ENCODE data around the gene FARP2. TPM values are rescaled to one million over a fixed set of nuclear protein-coding genes. Genes with fewer than 3 reads are reported as not detected.
"Not testable (repeated sequence)": the region's sequence is repeated elsewhere in the genome, so short reads cannot be mapped to it uniquely, and the experiment has no call there.

The FARP2 gene
- total RNA-seq, 2 experiments from 2014 or later, result 17.2 to 18.3 TPM

- Mint-ChIP-seq H3K4me1 (ENCODE audit: low read depth) (no peaks in the 10 kb centered on the region), H3K36me3 (ENCODE audit: low read depth) (peaks cover 78% of the 10 kb centered on the region), H3K9me3 (no peaks in the 10 kb centered on the region), H3K27me3 (no peaks in the 10 kb centered on the region), H3K27ac (no peak overlapping the region), H3K4me3 (no peak overlapping the region)
- Histone ChIP-seq H3K9me3 (ENCODE audit: control insufficient read depth in 1 of 2, insufficient read depth in 1 of 2, low read length in 2 of 2) (no peaks in the 10 kb centered on the region), H3K4me3 (ENCODE audit: low read length) (no peak overlapping the region), H3K36me3 (ENCODE audit: insufficient read depth, low read length) (peaks cover 21% of the 10 kb centered on the region), H3K27ac (ENCODE audit: low read depth in 1 of 2, low read length in 2 of 2) (no peak overlapping the region), H3K4me1 (ENCODE audit: insufficient read depth, low read length) (no peaks in the 10 kb centered on the region), H3K27me3 (ENCODE audit: control insufficient read depth in 1 of 2, insufficient read depth in 2 of 2, low read length in 2 of 2) (no peaks in the 10 kb centered on the region)
- ChIA-PET CTCF (no interaction called here), POLR2A (no interaction called here)
- intact Hi-C loops (cut with DNase I, micrococcal nuclease), result no loop called here
- TF ChIP-seq CTCF (IDR thresholded peaks at IDR 0.05), result no peak
- no peak for DNase-seq
- no peak for ATAC-seq (ENCODE audit: poor library complexity)
Observed at GRCh38 chr2:241412144-241412543, 56.1 kb downstream of the FARP2 start.

GRCh38 chr2:241413501-241413900 lies 57.4 kb downstream of the FARP2 start:
- H3K4me1 Mint-ChIP-seq (ENCODE audit: low read depth); CTCF ChIA-PET; H3K9me3 ChIP-seq (ENCODE audit: control insufficient read depth in 1 of 2, insufficient read depth in 1 of 2, low read length in 2 of 2); POLR2A ChIA-PET; H3K9me3 Mint-ChIP-seq; intact Hi-C loops (cut with DNase I, micrococcal nuclease); DNase-seq; H3K4me1 ChIP-seq (ENCODE audit: insufficient read depth, low read length); H3K27ac ChIP-seq (ENCODE audit: low read depth in 1 of 2, low read length in 2 of 2); H3K27me3 ChIP-seq (ENCODE audit: control insufficient read depth in 1 of 2, insufficient read depth in 2 of 2, low read length in 2 of 2); ATAC-seq (ENCODE audit: poor library complexity); H3K27me3 Mint-ChIP-seq; H3K27ac Mint-ChIP-seq; H3K4me3 Mint-ChIP-seq; H3K4me3 ChIP-seq (ENCODE audit: low read length): not testable (repeated sequence)
- H3K36me3 Mint-ChIP-seq (ENCODE audit: low read depth), result peaks cover 89% of the 10 kb centered on the region
- peaks cover 30% of the 10 kb centered on the region for H3K36me3 ChIP-seq (ENCODE audit: insufficient read depth, low read length)

GRCh38 chr2:241413929-241414580 lies 58.0 kb downstream of the FARP2 start:
- DNase-seq, result no peak
- H3K27me3 ChIP-seq (ENCODE audit: control insufficient read depth in 1 of 2, insufficient read depth in 2 of 2, low read length in 2 of 2), result no peaks in the 10 kb centered on the region
- TF ChIP-seq CTCF (IDR thresholded peaks at IDR 0.05), result no peak
- H3K36me3 ChIP-seq (ENCODE audit: insufficient read depth, low read length), result peaks cover 30% of the 10 kb centered on the region
- H3K4me3 Mint-ChIP-seq, result no peak overlapping the region
- no peak for ATAC-seq (ENCODE audit: poor library complexity)
- CTCF ChIA-PET, result no interaction called here
- no peak overlapping the region for H3K4me3 ChIP-seq (ENCODE audit: low read length)
- no peaks in the 10 kb centered on the region for H3K9me3 ChIP-seq (ENCODE audit: control insufficient read depth in 1 of 2, insufficient read depth in 1 of 2, low read length in 2 of 2)
- H3K4me1 ChIP-seq (ENCODE audit: insufficient read depth, low read length), result no peaks in the 10 kb centered on the region
- peaks cover 89% of the 10 kb centered on the region for H3K36me3 Mint-ChIP-seq (ENCODE audit: low read depth)
- no peaks in the 10 kb centered on the region for H3K27me3 Mint-ChIP-seq
- no peaks in the 10 kb centered on the region for H3K4me1 Mint-ChIP-seq (ENCODE audit: low read depth)
- H3K9me3 Mint-ChIP-seq, result no peaks in the 10 kb centered on the region
- H3K27ac Mint-ChIP-seq, result no peak overlapping the region
- no peak overlapping the region for H3K27ac ChIP-seq (ENCODE audit: low read depth in 1 of 2, low read length in 2 of 2)
- intact Hi-C loops (cut with DNase I, micrococcal nuclease), result no loop called here
- POLR2A ChIA-PET, result no interaction called here

- DNase-seq (no peak), ATAC-seq (ENCODE audit: poor library complexity) (no peak)
- H3K27ac Mint-ChIP-seq, result no peak overlapping the region
- no peaks in the 10 kb centered on the region for H3K27me3 ChIP-seq (ENCODE audit: control insufficient read depth in 1 of 2, insufficient read depth in 2 of 2, low read length in 2 of 2)
- H3K27me3 Mint-ChIP-seq, result no peaks in the 10 kb centered on the region
- H3K27ac ChIP-seq (ENCODE audit: low read depth in 1 of 2, low read length in 2 of 2), result no peak overlapping the region
- H3K4me1 ChIP-seq (ENCODE audit: insufficient read depth, low read length), result no peaks in the 10 kb centered on the region
- H3K4me3 ChIP-seq (ENCODE audit: low read length), result no peak overlapping the region
- intact Hi-C loops (cut with DNase I, micrococcal nuclease), result no loop called here
- H3K9me3 Mint-ChIP-seq, result no peaks in the 10 kb centered on the region
- ChIA-PET POLR2A (no interaction called here), CTCF (no interaction called here)
- no peak overlapping the region for H3K4me3 Mint-ChIP-seq
- no peaks in the 10 kb centered on the region for H3K9me3 ChIP-seq (ENCODE audit: control insufficient read depth in 1 of 2, insufficient read depth in 1 of 2, low read length in 2 of 2)
- no peaks in the 10 kb centered on the region for H3K4me1 Mint-ChIP-seq (ENCODE audit: low read depth)
- peaks cover 30% of the 10 kb centered on the region for H3K36me3 ChIP-seq (ENCODE audit: insufficient read depth, low read length)
- H3K36me3 Mint-ChIP-seq (ENCODE audit: low read depth), result peaks cover 87% of the 10 kb centered on the region
- TF ChIP-seq CTCF (IDR thresholded peaks at IDR 0.05), result no peak
Observed at GRCh38 chr2:241415196-241415595, 59.1 kb downstream of the FARP2 start.
